Measurements from ENCODE around the gene KDF1.

KDF1 gene

GRCh38 chr1:26915204-26915842 is 44.9 kb downstream of the KDF1 start:
- Histone ChIP-seq H3K36me3 (ENCODE audit: control insufficient read depth, insufficient read depth, low read length) (no peaks in the 10 kb centered on the region), H3K27me3 (replicated peaks; ENCODE audit: control insufficient read depth, insufficient read depth, low read length) (no peaks in the 10 kb centered on the region), H3K4me3 (replicated peaks; ENCODE audit: low read depth, low read length) (no peak overlapping the region)
- TF ChIP-seq, protein P1, sequence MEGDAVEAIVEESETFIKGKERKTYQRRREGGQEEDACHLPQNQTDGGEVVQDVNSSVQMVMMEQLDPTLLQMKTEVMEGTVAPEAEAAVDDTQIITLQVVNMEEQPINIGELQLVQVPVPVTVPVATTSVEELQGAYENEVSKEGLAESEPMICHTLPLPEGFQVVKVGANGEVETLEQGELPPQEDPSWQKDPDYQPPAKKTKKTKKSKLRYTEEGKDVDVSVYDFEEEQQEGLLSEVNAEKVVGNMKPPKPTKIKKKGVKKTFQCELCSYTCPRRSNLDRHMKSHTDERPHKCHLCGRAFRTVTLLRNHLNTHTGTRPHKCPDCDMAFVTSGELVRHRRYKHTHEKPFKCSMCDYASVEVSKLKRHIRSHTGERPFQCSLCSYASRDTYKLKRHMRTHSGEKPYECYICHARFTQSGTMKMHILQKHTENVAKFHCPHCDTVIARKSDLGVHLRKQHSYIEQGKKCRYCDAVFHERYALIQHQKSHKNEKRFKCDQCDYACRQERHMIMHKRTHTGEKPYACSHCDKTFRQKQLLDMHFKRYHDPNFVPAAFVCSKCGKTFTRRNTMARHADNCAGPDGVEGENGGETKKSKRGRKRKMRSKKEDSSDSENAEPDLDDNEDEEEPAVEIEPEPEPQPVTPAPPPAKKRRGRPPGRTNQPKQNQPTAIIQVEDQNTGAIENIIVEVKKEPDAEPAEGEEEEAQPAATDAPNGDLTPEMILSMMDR (IDR thresholded peaks at IDR 0.05; ENCODE audit: insufficient read depth, low read length, poor library complexity, severe bottlenecking): no peak
- DNase-seq (ENCODE audit: extremely low read depth, insufficient read length): no peak

- DNase-seq (ENCODE audit: extremely low read depth, insufficient read length): no peak
- no peak within 1 kb of the TSS for H3K4me3 ChIP-seq (replicated peaks; ENCODE audit: low read depth, low read length)
- H3K36me3 ChIP-seq (ENCODE audit: control insufficient read depth, insufficient read depth, low read length): no peaks in the 10 kb centered on the region
- H3K27me3 ChIP-seq (replicated peaks; ENCODE audit: control insufficient read depth, insufficient read depth, low read length): no peaks in the 10 kb centered on the region
- TF ChIP-seq, protein P1 (IDR thresholded peaks at IDR 0.05; ENCODE audit: insufficient read depth, low read length, poor library complexity, severe bottlenecking): no peak
Observed at GRCh38 chr1:26913754-26914619, 46.3 kb downstream of the KDF1 start, which contains the start of gene NR0B2. TSS of gene NR0B2 (minus strand) at chr1:26913975. CDS start at chr1:26913940, 35 bp downstream.

- no peaks in the 10 kb centered on the region for H3K36me3 ChIP-seq (ENCODE audit: control insufficient read depth, insufficient read depth, low read length)
- DNase-seq (ENCODE audit: extremely low read depth, insufficient read length): no peak
- no peaks in the 10 kb centered on the region for H3K27me3 ChIP-seq (replicated peaks; ENCODE audit: control insufficient read depth, insufficient read depth, low read length)
- H3K4me3 ChIP-seq (replicated peaks; ENCODE audit: low read depth, low read length): no peak overlapping the region
- TF ChIP-seq, protein P1 (IDR thresholded peaks at IDR 0.05; ENCODE audit: insufficient read depth, low read length, poor library complexity, severe bottlenecking): no peak
Observed at GRCh38 chr1:26913389-26913753, 46.9 kb downstream of the KDF1 start.

DNA sequence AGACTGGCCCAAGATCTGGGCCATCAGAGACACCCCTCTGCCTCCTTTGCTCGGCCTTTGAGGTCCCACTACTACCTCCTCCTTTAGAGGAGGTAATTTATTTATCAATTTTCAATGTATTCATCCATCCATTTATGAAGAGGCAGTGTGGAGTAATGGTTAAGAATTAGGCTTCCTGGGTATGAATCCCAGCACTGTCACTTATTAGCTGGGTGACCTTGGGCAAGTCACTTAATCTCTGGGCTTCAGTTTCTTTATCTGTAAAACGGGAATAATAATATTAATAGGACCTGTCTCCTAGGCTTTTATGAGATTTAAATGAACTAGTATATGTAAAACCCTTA is 48.1 kb downstream of the KDF1 start:
- no peak for DNase-seq (ENCODE audit: extremely low read depth, insufficient read length)
- TF ChIP-seq, protein P1 (IDR thresholded peaks at IDR 0.05; ENCODE audit: insufficient read depth, low read length, poor library complexity, severe bottlenecking): no peak
- Histone ChIP-seq H3K36me3 (ENCODE audit: control insufficient read depth, insufficient read depth, low read length) (no peaks in the 10 kb centered on the region), H3K27me3 (replicated peaks; ENCODE audit: control insufficient read depth, insufficient read depth, low read length) (no peaks in the 10 kb centered on the region), H3K4me3 (replicated peaks; ENCODE audit: low read depth, low read length) (no peak overlapping the region)

DNA sequence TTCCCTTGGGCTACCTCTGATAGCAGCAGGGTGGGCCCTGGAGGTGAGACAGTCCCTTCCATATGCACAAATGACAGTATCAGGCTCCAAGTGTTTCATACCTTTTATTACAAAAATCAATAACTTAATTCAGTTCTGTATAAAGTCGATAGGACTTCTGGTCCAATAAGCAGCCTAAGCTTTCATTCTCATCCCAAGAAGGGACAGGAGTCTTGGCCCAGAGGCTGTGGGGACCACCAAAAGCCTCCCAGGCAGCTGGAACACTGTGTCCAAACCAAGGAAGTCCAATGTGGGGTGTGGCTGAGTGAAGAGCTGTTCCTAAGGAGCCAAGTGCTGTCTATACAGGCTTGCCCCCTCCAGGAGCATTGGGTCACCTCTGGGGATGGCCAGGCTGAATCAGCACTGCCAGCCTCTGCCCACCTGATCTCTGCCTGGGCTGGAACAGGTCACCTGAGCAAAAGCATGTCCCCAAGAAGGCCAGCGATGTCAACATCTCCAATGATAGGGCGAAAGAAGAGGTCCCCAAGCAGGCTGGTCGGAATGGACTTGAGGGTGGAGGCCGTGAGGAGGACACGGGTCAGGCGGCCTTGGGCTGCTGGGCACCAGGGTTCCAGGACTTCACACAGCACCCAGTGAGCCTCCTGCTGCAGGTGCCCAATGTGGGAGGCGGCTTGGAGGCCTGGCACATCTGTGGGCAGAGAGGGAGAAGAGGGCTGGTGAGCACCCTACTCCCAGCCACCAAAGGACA is 48.7 kb downstream of the KDF1 start:
- no peaks in the 10 kb centered on the region for H3K27me3 ChIP-seq (replicated peaks; ENCODE audit: control insufficient read depth, insufficient read depth, low read length)
- no peaks in the 10 kb centered on the region for H3K36me3 ChIP-seq (ENCODE audit: control insufficient read depth, insufficient read depth, low read length)
- TF ChIP-seq, protein P1 (IDR thresholded peaks at IDR 0.05; ENCODE audit: insufficient read depth, low read length, poor library complexity, severe bottlenecking): no peak
- no peak for DNase-seq (ENCODE audit: extremely low read depth, insufficient read length)
- no peak overlapping the region for H3K4me3 ChIP-seq (replicated peaks; ENCODE audit: low read depth, low read length)
